SK-N-SH treated with all-trans-retinoic acid at 6 μM for 48 hours (cell line): ENCODE results near the gene SSU72.
"Not testable (repeated sequence)": the region's sequence is repeated elsewhere in the genome, so short reads cannot be mapped to it uniquely, and the experiment has no call there.

Experiments used
- ARNTL ChIP-seq: fragments of 450-650 bp; formaldehyde crosslinking; IDR thresholded peaks from 2 replicates; pipeline ENCODE4 v1.5.0; 2020; ENCODE audit warnings: low read depth, mild to moderate bottlenecking, moderate library complexity, borderline replicate concordance
- BACH2 ChIP-seq: fragments of 250-450 bp; sonication (Bioruptor Pico); IDR thresholded peaks from 2 replicates; pipeline ENCODE4 v1.9.0; 2021; ENCODE audit warnings: mild to moderate bottlenecking, borderline replicate concordance
- GLIS3 ChIP-seq: fragments of 250-450 bp; sonication (Bioruptor Pico); IDR thresholded peaks from 2 replicates; pipeline ENCODE4 v1.5.0; 2020; ENCODE audit warnings: mild to moderate bottlenecking, moderate library complexity
- PATZ1 ChIP-seq: fragments of 250-450 bp; sonication (Bioruptor Pico); IDR thresholded peaks from 2 replicates; pipeline ENCODE4 v1.8.0; 2020; ENCODE audit warnings: mild to moderate bottlenecking, moderate library complexity, borderline replicate concordance
- RARB ChIP-seq: fragments of 250-450 bp; sonication (Bioruptor Pico); IDR thresholded peaks from 2 replicates; pipeline ENCODE4 v1.8.0; 2021; ENCODE audit warnings: mild to moderate bottlenecking, moderate library complexity
- TCF4 ChIP-seq: fragments of 250-450 bp; sonication (Bioruptor Pico); IDR thresholded peaks from 2 replicates; pipeline ENCODE4 v1.8.0; 2021; ENCODE audit warnings: mild to moderate bottlenecking, moderate library complexity, borderline replicate concordance
- ZC3H10 ChIP-seq: fragments of 250-450 bp; sonication (Bioruptor Pico); IDR thresholded peaks from 2 replicates; pipeline ENCODE4 v1.5.1; 2021; ENCODE audit warnings: mild to moderate bottlenecking, moderate library complexity
- ZFP3 ChIP-seq: fragments of 250-450 bp; sonication (Bioruptor Pico); IDR thresholded peaks from 2 replicates; pipeline ENCODE4 v1.5.0; 2020; ENCODE audit warnings: mild to moderate bottlenecking, moderate library complexity
- ZNF70 ChIP-seq: fragments of 450-650 bp; formaldehyde crosslinking; IDR thresholded peaks from 2 replicates; pipeline ENCODE4 v1.5.0; 2020; ENCODE audit warnings: mild to moderate bottlenecking, moderate library complexity
- TF ChIP-seq, protein P1 (sequence below): fragments of 250-450 bp; sonication (Bioruptor Pico); IDR thresholded peaks from 2 replicates; pipeline ENCODE4 v1.5.1; 2020; ENCODE audit warnings: low read depth, mild to moderate bottlenecking, moderate library complexity
- TF ChIP-seq, protein P2 (sequence below): fragments of 250-450 bp; sonication (Bioruptor Pico); IDR thresholded peaks from 2 replicates; pipeline ENCODE4 v1.8.0; 2021; ENCODE audit warnings: low read depth, mild to moderate bottlenecking, moderate library complexity, borderline replicate concordance

DNA sequence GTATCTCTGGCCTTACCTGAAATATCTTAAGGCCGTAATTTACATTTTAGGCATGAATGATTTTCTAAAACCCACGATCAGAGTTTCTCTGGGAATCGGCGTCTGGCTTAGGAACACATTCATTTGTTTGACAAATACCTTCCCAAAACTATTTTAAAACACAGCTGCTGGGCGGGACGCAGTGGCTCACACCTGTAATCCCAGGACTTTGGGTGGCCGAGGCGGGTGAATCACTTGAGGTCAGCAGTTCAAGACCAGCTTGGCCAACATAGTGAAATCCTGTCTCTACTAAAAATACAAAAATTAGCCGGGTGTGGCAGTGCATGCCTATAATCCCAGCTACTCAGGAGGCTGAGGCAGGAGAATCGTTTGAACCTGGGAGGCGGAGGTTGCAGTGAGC, 17.7 kb downstream of the SSU72 start:
- TF ChIP-seq TCF4 (CRISPR knock-in tag); ZFP3 (CRISPR knock-in tag); PATZ1 (CRISPR knock-in tag); ZNF70 (CRISPR knock-in tag); ARNTL; GLIS3 (CRISPR knock-in tag); RARB (CRISPR knock-in tag); ZC3H10 (CRISPR knock-in tag); BACH2 (CRISPR knock-in tag): not testable (repeated sequence)
- TF ChIP-seq, protein P1, sequence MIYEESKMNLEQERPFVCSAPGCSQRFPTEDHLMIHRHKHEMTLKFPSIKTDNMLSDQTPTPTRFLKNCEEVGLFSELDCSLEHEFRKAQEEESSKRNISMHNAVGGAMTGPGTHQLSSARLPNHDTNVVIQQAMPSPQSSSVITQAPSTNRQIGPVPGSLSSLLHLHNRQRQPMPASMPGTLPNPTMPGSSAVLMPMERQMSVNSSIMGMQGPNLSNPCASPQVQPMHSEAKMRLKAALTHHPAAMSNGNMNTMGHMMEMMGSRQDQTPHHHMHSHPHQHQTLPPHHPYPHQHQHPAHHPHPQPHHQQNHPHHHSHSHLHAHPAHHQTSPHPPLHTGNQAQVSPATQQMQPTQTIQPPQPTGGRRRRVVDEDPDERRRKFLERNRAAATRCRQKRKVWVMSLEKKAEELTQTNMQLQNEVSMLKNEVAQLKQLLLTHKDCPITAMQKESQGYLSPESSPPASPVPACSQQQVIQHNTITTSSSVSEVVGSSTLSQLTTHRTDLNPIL (CRISPR knock-in tag): not testable (repeated sequence)
- TF ChIP-seq, protein P2, sequence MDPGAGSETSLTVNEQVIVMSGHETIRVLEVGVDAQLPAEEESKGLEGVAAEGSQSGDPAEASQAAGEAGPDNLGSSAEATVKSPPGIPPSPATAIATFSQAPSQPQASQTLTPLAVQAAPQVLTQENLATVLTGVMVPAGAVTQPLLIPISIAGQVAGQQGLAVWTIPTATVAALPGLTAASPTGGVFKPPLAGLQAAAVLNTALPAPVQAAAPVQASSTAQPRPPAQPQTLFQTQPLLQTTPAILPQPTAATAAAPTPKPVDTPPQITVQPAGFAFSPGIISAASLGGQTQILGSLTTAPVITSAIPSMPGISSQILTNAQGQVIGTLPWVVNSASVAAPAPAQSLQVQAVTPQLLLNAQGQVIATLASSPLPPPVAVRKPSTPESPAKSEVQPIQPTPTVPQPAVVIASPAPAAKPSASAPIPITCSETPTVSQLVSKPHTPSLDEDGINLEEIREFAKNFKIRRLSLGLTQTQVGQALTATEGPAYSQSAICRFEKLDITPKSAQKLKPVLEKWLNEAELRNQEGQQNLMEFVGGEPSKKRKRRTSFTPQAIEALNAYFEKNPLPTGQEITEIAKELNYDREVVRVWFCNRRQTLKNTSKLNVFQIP (CRISPR knock-in tag): not testable (repeated sequence)
